HG02885 (cell line): ENCODE results near the gene LMF1.

Experiments used
- ATAC-seq: cut with Tn5 transposase; IDR thresholded peaks from one replicate; pipeline ENCODE4 v1.9.1; 2021; ENCODE audit warnings: mild to moderate bottlenecking; ENCODE audit not compliant: unreplicated experiment, poor library complexity

The LMF1 gene

DNA sequence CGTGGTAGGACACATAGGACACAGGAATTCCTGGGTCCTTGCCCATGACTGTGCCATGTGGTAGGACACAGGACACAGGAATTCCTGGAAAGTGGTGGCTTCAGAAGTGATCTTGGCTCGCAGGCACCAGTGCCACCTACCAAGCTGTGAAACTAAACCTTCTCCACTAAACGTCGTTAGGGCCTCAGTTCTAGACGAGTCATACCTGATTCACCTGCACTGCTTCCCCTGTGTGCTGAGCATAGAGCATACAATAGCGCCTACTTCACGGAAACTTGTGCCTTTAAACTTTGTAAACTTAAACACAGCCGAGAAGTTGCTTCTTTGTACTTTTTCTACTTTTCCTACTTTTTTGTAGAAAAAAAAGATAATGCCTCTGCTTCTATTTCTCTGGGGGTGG is 15.6 kb upstream of the LMF1 start:
- ATAC-seq: no peak

DNA sequence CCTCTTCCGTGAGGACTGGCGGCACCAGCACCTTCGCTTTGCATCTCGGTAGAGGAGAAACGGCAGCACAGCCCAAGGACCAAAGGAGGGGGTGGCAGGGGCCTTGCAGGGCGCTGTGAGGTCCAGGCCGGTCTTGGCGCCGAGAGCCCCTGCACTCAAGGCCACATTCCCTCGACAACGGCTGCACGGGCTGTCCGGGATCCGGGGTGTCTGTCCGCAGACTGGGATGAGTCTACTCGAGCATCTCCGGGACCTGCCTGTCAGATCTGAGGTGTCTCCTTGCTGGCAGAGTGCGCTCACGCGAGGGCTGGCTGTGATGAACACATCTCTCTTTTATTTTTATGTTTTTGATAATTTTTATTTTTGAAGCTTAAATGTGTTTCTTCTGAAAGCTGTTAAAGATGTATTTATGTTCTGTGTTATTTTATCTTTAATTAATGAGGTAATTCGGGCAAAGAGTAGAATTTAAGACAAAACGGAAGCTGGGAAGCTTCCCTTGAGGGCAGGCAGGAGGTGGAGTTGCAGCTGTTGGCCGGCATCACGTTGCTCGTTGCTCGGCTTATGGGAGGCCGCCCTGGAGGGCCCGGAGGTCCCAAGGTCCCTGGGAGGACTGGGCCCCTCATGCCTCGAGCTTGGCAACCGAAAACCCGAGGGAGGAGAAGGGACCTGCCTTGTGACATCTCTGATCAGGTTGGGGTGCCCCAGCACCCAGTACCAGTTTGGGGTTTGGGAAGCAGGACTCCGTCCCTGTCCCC is 15.0 kb upstream of the LMF1 start:
- no peak for ATAC-seq

DNA sequence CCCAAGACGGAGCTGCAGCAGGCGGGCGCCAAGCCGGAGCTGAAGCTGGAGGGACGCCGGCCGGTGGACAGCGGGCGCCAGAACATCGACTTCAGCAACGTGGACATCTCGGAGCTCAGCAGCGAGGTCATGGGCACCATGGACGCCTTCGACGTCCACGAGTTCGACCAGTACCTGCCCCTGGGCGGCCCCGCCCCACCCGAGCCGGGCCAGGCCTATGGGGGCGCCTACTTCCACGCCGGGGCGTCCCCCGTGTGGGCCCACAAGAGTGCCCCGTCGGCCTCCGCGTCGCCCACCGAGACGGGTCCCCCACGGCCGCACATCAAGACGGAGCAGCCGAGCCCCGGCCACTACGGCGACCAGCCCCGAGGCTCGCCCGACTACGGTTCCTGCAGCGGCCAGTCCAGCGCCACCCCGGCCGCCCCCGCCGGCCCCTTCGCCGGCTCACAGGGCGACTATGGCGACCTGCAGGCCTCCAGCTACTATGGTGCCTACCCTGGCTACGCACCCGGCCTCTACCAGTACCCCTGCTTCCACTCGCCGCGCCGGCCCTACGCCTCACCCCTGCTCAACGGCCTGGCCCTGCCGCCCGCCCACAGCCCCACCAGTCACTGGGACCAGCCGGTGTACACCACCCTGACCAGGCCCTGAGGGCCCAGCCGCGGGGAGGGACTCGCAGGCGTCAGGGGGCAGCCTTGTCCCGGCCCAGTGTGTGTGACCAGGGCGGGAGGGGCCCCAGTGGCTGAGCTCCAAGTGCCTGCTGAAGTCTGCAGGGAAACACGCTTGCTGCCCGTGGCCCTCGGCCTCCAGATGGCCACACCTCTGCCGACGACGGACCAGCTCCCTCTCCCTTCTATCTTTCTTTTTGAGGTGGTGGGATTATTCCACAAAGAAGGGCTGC is 14.2 kb upstream of the LMF1 start:
- ATAC-seq: no peak

DNA sequence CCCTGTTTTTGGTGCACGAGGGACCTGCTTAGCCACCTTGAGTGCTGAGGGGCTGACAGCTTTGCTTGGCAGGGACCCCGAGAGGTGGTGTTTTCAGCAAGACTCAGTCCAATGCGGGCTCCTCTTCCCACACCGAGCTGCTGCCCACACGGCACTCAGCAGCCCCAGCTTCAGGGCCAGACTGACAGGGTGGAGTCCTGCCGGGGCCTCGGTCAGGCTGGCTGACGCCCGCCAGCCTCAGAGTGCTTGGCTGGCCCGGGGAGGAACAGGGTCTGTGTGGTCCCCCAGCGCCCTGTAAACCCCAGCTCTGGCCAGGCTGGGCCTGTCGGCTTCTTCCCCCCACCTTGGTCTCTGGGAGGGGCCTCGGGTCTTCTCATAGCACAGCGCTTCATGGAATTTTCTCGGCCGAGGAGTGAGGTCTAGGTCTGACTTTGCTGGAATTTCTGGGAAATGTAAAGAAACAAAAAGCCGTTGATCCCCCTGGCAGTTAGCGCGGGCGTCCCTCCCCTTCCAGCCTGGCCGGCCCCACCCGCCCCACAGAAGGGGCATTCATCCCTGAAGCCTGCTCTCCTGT is 13.4 kb upstream of the LMF1 start:
- no peak for ATAC-seq

DNA sequence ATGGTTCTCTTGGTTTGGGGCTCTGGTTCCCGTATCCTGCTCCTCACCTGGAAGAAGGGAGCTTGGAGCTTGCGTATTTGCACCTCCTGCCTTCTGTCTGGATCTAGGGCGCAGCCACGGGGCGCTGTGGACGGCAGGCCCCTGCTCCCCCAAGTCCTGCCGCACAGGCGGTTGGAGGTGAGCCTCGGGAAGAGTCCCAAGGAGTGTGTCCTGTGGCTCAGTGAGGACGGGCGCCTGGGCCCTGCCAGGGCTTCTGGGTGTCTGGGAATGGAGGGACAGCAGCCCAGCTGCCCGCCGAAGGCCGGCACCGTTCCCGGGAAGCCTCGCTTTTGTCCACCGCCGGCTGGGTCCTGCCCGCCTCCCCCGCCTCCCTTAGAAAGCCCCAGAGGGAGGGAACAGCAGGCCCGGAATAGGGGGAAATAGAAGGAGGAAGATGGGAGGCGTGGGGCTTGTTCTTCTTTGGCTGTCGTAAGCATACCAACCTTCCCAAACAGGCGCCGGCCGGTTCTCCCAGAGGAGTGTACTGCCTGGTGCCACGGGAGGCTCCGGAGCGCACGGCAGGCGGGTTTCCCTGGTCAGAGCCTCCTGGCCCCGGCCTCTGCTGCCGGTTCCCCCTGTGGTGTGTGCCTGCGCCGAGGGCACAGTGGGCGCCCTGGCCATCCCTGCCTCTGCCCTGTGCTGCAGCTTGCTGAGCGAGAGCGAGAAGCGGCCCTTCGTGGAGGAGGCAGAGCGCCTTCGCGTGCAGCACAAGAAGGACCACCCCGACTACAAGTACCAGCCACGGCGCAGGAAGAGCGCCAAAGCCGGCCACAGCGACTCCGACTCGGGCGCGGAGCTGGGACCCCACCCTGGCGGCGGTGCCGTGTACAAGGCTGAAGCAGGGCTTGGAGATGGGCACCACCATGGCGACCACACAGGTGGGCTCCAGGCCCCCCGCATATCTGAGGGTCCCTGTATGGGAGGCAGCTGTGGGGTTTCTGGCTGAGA is 12.6 kb upstream of the LMF1 start:
- ATAC-seq: no peak

DNA sequence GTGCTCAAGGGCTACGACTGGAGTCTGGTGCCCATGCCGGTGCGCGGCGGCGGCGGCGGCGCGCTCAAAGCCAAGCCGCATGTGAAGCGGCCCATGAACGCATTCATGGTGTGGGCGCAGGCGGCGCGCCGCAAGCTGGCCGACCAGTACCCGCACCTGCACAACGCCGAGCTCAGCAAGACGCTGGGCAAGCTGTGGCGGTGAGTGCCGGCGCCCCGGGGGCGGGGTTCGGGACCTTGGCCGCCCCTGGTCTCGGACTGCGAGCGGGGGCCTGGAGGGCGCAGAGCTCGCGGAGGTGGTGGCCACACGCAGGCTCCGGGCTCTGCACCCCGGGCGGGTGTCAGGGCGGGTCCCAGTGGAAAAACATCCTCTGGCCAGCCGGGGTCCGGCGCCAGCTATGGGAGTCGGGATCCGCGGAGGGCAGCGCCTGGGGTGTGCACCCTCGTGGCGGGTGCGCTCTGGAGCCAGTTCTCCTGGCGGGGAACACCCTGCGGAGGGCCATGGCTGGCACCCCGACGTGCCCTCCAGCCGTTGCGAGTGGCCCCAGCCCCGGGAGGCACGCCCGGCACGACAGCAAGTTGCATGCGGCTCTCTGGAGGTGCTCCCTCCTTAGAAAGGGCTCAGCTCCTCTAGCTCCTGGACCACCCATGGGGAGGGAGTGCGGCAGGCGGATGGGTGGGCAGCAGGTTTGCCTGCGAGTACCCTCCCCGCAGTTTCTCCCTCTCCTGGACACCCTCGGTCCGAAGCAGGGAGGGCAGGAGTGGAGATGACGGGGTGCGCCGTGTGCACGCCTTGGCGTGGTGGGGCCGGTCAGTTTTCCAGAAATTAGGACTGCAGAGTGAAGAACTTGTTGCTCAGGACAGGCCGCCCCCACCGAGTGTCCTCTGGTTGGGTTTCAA is 11.6 kb upstream of the LMF1 start:
- no peak for ATAC-seq

DNA sequence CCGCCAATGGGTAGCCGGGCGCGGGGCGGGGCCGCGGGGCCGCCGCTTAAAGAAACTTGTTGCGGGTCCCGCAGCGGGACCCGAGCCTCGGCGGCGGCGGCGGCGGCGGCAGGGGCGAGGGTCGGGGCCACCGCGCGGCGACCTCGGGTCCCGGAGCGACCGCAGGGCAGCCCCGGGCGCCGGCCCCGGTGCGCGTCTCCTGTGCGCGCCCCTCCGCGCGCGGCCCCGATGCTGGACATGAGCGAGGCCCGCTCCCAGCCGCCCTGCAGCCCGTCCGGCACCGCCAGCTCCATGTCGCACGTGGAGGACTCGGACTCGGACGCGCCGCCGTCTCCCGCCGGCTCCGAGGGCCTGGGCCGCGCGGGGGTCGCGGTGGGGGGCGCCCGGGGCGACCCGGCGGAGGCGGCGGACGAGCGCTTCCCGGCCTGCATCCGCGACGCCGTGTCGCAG is 10.9 kb upstream of the LMF1 start, which contains the start of gene SOX8:
Gene SOX8 (plus strand): TSS at position 76 of the 450 bp plus-strand sequence. CDS start 153 bp downstream, at position 229.
- no peak for ATAC-seq

DNA sequence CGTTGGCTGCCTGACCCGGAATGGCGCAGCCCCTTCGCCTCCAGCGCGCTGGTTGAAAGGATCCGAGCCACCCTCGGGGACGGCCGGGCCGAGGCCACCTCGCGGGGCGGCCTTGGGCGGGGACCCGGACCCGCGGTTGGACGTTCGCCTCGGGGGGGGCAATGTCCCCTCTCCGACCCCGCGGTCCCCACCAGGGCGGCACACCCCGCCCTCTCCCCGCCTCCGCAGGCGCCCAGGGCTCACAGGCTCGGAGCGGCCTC is 9.7 kb upstream of the LMF1 start:
- ATAC-seq: no peak

DNA sequence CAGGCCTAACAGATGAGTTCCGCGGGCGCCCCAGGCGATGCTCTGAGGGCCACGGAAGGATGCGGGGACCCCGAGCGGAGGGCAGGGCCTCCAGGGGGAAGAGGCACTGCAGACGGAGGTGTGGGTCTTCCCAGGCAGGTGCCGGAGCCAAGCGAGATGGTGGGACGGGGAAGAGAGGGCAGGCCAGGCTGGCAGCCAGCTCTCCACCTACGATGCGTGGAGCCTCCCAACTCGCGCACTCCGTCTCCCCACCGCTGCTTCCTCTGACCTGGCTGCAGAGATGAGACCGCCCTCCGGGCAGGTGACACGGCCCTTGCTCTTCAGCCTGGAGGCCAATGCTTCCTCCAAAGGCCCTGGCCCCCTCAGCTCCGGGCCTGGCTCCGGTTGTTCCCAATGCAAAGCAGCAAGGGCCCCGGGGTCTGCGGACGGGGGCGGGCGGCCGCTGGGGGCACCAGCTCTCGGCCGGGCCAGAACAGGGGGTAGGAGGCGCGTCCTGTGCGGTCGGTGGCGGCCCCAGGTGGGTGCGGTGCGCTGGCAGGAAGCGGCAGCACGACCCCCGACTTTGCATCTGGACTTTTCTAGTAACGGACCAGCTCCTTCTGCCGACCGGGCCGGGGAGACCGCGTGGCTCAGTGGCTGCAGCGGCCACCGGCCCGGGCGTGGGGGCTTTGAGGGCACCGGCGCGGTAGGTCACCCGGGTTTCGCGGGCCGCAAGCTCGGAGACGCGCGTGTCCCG is 9.2 kb upstream of the LMF1 start:
- no peak for ATAC-seq

DNA sequence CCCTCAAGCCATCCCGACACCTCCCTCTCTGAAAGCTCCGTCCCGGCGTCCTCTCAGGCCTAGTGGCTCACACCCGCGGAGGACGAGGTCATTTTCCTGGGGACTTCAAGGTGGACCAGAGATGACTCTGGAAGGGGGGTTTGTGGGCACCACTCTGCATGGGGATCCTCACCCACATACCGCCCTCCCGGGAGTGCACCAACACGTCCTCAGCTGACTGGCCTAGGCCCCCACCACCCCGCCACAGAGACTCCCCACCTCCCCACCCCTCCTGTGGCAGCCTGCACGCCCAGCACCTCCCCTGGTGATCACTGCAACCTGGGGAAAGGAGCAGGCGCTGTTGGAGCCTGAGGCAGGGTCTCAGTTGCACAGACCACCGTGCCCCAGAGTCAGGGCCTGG is 8.4 kb upstream of the LMF1 start:
- ATAC-seq: no peak

DNA sequence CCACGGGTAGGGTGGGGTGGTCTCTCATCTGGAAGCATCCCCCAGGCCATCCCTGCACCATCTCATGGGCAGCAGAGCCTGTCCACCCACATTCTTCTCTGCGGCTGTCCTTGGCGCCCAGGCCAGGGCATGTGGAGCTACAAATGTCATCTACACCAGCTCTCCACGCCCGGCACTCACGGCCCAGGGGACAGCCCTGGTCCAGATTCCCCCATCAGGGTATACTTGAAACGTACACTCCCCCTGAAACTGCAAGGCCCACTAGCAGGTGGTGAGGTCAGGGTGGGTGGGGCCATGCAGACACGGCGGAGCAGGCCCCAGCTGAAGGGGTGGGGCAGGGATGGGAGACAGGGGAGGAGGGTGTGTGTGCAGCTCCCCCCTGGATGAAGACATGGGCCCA is 7.6 kb upstream of the LMF1 start:
- ATAC-seq: no peak

DNA sequence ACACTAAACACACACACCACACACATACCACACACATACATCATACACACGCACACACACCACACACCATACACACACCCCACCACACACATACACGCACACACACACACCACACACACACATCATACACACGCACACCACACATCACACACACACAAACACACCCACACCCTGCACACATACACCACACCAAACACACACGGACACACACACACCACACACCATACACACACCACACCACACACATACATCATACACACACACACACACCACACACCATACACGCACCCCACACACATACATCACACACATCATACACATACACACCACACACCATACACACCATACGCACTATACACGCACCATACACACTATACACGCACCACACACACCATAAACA is 7.1 kb upstream of the LMF1 start:
- ATAC-seq: no peak

DNA sequence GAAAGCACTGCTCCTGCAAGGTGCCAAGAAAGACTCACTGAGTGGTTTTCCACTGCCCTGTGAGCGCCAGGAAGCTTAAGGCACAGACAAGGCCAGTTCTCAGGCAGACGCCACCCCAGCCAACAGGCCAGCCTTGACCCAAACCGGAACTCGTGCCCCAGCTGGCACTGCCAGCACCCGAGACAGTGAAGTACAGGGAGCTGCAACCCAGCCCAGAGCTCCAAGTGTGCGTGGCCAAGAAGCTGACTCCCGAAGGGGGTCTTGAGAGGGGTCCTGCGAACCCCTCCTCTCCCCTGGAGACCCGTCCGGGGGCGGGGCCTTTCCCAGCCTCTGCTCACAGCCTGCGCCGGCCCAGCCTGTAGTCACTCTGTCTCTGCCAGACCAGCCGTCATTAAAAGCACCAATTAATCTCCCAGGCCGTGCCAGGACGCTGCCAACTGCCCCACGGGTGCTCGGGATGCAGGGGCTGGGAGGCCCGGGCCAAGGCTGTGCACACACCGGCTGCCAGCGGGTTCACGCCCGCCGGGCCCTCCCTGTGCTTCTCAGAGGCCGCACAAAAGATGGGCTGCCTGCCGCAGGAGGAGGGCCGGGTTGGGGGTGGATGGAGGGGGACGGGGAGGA is 6.4 kb upstream of the LMF1 start:
- no peak for ATAC-seq

DNA sequence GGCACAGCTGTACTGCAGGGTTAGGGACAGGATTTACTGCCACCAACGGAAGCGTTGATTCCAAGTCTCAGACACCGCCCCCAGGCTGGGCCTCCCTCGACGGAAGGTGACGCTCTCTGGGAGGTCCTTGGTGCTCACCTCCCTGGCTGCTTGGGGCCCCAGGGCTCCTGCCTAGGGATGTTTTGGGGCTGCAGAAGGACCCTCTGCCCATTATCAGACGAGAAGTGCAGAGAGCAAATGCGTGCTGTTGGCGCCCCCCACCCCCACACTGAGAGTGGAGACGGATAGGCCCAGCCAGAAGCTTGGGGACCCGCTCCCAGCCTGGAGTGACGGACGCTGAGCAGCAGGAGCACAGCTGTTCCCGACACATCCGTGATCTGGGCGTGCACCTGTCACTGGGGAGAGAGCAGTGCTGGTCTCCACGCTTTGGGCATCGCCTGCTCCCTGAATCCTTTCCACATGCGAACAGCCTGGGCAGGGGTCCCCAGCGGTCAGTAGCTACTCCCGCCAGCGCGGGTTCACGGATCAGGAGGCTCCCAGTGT is 5.7 kb upstream of the LMF1 start:
- no peak for ATAC-seq

DNA sequence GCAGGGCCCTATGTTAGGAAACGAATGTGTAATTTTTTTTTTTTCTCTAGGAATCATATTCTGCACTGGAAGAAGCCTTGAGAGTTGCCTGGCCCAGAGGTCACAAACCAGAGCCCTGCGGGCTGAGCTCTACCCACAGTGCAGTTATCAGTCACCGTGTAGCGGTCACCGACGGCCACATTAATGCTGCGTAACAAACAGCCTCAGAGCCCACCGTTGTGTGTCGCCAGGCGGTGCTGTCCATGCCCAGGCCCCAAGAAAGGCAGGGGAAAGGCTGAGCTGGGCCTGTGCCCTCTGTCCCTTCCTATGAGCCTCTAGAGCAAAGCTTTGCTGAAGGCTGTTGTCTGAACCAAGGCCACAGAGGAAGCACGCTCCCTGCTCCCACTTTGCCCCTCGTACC is 4.5 kb upstream of the LMF1 start:
- no peak for ATAC-seq

DNA sequence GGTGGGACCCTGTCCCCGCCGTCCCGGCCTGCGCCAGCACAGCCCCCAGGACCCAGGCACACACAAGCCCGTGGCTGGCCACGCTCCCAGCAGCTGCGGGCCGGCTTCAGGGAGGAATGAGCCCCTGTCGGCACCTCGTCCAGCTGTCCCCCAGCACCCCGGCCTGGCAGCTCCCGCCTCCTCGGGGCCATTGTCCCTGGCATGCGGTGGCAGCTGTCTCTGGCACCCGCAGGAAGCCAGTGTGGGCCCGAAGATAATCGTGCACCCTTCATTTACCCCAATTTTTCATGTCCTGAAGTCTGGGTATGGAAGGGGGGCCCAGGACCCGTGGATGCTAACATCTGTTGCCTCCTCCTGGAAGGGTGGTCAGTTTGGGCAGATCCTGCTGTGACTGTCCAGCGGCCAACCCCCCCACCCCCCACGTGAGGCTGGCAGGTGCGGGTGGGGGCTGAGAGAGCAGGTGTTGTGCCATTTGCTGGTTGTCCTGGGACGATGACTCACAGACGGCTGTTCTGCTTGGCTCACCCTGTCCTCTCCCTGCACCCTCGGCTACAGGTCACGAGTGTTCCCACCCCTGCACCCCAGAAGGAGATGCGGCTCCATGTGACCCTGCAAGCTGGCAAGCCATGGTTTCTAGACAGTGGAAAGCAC is 4.0 kb upstream of the LMF1 start:
- ATAC-seq: no peak

DNA sequence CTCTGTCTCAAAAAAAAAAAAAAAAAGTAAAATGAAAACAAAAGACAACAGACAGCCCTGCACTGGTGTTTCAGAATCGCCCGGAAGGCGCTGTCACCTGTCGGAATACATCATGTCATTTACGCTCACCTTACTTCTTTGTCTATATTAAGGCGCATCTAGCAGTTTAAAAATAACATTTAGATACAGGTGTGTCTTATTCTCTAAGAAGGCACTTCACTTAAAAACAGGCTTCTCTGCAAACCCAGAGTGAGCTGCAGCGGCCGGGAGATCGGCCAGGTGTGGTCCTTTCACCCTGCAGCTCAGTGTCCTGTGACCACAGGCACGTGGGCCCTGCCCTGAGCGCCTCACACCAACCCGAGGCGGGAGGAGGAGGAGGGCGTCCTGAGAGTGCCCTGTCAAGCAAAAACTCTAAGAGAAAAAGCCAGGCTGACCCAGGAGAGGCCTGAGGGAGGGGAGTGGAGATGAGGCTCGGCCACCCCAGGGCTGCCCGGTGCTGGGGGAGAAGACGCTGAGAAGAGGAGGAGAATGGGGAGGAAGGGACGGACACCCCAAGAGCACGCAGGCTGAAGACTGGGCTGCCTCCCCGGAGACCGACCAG is 3.3 kb upstream of the LMF1 start:
- no peak for ATAC-seq
